SK-N-MC (cell line): ENCODE results near the gene HDAC7.
"Not testable (repeated sequence)": the region's sequence is repeated elsewhere in the genome, so short reads cannot be mapped to it uniquely, and the experiment has no call there.

Experiments
- EZH2 ChIP-seq: fragments of 200-600 bp; sonication (generic); IDR thresholded peaks from one replicate; pipeline ENCODE4 v1.6.1; 2017; ENCODE audit warnings: antibody characterized with exemption
- POLR2AphosphoS5 ChIP-seq: IDR thresholded peaks from 2 replicates; pipeline ENCODE4 v1.6.1; 2012; ENCODE audit warnings: mild to moderate bottlenecking, low read depth, low read length, borderline replicate concordance

DNA sequence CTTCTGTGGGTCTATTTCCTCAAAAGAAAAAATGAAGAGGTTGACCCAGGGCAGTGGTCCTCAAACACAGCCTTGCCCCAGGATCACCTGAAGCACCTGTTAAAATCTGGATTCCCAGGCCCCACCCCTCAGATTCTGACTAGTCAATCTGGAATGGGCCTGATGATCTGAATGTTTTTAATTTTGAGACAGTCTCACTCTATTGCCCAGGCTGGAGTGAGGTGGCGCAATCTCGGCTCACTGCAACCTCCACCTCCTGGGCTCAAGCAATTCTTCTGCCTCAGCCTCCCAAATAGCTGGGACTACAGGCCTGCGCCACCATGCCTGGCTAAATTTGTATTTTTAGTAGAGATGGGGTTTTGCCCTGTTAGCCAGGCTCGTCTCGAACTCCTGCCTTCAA, 4.3 kb downstream of the HDAC7 start:
- TF ChIP-seq POLR2AphosphoS5, EZH2: not testable (repeated sequence)
